Measurements from ENCODE around the gene UBE2R2.
"Not testable (repeated sequence)": the region's sequence is repeated elsewhere in the genome, so short reads cannot be mapped to it uniquely, and the experiment has no call there.

The UBE2R2 gene

GRCh38 chr9:33843312-33843961 lies 26.5 kb downstream of the UBE2R2 start:
- no peak for DNase-seq

DNA sequence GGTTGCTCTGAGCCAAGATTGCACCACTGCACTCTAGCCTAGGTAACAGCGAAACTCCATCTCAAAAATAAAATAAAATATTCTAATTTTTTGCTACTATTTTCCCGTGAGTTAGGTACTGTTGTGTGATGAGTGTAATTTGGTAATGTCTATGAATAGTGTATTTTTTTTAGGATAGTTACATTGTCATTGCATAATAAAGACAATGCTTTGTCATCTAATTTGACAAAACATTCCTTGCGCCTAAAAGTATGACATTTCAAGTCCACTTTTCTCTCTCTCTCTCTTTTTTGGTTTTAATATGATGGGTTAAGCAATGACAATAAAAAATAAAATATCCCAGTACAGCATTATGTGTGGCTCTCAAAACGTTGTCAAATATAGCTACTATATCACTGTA lies 29.3 kb downstream of the UBE2R2 start:
- no peak for DNase-seq

GRCh38 chr9:33847894-33848205 lies 30.9 kb downstream of the UBE2R2 start:
- DNase-seq: not testable (repeated sequence)

- DNase-seq: no peak
These were observed 33.3 kb downstream of the UBE2R2 start for GRCh38 chr9:33850267-33850629.

DNA sequence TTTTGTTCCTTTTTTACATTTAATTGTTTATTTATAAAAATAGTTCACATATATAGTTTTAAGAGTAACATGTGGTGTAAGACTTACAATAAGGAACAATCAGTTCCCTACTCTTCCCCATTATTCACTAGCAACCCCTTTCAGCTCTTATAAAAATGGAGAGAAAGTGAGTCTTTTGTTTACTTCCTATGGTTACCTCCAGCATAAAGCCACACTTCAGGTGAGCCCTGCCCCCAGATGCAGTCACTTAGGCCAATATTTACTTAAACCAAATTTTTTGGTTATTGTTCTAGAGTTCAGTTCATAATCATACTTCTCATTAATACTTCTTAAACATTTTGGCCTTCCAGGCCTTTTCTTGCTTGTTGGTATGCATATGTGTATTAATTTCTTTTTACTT lies 33.7 kb downstream of the UBE2R2 start:
- no peak for DNase-seq

GRCh38 chr9:33851301-33851700 lies 34.3 kb downstream of the UBE2R2 start:
- no peak for DNase-seq

- no peak for DNase-seq
These were observed 35.4 kb downstream of the UBE2R2 start for GRCh38 chr9:33852216-33852826.

DNA sequence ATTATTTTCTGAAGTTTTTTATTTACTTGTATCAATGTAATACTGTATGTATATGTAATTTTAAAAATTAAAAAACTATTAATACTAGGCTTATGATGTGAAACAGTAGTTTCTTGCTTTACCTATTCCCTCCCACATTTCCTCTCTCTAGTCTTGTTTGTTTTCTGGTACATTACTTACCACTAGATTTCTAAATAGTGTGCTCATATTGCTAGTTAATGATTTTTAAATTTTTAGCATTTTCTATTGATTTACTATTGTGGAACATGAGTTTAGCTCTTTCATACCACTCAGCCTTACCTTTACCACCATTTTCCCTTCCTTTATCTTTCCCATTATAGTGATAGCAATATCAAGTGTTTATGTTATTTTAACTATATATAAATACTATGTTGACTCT lies 39.3 kb downstream of the UBE2R2 start:
- no peak for DNase-seq

DNA sequence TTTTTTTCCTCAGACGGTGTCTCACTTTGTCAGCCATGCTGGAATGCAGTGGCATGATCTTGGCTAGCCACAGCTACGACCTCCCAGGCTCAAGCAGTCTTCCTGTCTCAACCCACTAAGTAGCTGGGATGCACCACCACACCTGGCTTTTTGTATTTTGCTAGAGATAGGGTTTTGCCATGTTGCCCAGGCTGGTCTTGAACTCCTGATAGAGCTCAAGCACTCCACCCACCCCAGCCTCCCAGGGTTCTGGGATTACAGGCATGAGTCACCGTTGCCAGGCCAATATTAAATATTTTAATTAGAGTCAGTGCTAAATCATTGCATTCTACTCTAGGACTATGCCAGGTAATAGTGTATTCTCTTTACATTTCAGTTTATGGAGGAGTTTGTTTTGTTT lies 41.5 kb downstream of the UBE2R2 start:
- no peak for DNase-seq

DNA sequence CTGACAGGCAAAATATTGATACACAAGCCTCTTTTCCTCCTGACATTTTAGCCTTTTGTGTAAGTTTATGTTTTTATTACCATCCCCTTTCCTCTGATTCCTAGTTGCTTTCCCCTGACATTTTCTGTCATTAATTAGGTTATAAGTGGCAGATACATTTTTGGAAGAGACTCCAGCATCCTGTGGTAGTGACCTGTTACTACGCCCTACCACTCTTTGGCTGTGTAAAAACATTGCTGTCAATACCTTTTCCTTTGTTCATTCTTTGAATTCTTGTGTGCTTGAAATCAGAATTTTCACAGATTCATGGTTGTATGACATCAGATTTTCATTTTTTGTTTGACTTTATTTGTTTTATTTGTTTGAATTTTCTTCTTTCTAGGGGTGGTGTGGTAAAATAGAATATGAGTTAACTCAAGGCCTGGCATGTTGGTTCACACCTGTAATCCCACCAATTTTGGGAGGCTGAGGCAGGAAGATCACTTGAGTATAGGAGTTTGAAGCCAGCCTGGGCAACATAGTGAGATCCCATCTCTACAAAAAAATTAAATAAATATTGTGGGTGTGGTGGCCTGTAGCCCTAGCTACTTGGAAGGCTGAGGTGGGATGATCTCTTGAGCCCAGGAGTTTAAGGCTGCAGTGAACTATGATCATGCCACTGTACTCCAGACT lies 43.4 kb downstream of the UBE2R2 start:
- DNase-seq: no peak

DNA sequence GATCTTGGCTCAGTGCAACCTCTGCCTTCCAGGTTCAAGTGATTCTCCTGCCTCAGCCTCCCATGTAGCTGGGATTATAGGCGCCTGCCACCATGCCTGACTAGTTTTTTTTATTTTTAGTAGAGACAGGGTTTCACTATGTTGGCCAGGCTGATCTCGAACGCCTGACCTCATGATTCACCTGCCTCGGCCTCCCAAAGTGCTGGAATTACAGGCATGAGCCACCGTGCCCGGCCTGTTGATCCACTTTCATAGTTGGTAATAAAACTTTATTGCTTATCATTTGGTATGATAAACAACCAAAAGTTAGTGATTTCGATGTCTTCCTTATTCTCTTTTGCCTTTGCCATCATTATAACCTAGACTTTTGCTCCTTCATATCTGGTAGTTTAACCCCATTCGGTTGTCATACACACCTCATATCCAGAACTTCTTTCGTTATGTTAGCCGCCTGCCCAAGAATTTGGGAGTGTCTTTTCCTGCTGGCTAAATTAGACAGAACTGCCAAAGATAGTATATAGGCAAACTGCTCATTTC lies 45.0 kb downstream of the UBE2R2 start:
- no peak for DNase-seq

DNA sequence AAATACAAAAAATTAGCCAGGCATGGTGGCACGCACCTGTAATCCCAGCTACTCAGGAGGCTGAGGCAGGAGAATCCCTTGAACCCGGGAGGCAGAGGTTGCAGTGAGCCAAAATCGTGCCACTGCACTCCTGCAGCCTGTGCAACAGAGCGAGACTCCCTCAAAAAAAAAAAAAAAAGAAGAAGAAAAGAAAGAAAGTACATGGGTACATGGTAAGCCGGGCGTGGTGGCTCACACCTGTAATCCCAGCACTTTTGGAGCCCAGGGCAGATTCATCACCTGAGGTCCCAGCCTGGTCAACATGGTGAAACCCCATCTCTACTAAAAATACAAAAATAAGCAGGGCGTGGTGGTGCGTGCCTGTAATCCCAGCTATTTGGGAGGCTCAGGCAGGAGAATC lies 46.1 kb downstream of the UBE2R2 start:
- DNase-seq: not testable (repeated sequence)

- DNase-seq: no peak
These were observed 50.9 kb downstream of the UBE2R2 start for GRCh38 chr9:33867747-33868439.

GRCh38 chr9:33868440-33868973 lies 51.5 kb downstream of the UBE2R2 start:
- peak; percentile 50 for DNase-seq

- not testable (repeated sequence) for DNase-seq
These were observed 52.3 kb downstream of the UBE2R2 start for GRCh38 chr9:33869243-33869642.

DNA sequence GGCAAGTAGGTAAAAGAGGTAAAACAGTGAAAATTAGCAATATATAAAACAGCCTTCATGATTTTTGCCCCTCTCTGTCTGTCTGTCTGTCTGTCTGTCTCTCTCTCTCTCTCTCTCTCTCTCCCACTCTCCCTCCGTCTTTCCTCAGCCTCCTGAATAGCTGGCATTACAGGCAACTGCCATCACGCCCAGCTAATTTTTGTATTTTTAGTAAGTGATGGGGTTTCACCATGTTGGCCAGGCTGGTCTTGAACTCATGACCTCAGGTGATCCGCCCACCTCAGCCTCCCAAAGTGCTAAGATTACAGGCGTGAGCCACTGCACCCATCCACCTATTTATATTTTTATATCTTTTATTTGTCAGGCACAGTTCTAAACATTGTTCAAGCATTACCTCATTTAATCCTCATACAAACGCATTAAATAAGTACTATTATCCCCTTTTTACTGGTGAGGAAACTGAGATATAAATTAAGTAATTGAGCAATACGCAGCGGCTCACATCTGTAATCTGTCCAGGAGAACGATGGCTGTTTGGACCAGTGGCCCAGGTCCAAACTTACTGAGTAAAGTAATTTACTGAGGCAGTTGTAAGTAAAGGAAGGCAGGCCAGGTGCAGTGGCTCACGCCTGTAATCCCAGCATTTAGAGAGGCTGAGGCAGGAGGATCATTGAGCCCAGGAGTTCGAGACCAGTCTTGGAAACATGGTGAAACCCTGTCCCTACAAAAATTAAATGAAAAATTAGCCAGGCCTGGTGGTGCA lies 60.9 kb downstream of the UBE2R2 start:
- DNase-seq: no peak

DNA sequence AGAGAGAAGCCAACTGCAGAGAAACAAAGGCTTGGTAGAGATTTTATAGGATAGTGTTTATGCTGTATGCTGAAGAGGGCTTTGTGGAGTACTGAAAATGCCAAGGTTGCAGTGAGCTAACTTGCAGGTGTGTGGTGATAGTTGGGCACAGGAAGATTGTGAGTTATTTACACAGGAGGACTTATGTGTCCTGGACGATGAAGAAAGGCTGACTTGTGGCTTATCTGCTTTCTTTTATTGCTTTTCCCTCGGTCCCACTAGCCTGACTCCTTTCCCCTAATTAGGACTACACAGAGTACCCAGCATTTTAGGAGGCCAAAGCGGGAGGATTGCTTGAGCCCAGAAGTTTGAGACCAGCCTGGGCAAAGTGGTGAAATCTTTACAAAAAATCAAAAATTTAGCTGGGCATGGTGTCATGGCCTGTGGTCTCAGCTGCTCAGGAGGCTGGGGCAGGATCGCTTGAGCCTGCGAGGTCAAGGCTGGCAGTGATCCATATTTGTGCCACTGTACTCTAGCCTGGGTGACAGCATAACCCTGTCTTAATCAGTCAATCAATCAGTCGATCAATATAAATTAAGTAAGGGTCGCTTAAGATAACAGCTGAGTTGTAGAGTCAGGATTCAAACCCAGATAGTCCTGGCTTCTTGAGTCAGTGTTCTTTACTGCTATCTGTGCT lies 61.9 kb downstream of the UBE2R2 start:
- DNase-seq: no peak

DNA sequence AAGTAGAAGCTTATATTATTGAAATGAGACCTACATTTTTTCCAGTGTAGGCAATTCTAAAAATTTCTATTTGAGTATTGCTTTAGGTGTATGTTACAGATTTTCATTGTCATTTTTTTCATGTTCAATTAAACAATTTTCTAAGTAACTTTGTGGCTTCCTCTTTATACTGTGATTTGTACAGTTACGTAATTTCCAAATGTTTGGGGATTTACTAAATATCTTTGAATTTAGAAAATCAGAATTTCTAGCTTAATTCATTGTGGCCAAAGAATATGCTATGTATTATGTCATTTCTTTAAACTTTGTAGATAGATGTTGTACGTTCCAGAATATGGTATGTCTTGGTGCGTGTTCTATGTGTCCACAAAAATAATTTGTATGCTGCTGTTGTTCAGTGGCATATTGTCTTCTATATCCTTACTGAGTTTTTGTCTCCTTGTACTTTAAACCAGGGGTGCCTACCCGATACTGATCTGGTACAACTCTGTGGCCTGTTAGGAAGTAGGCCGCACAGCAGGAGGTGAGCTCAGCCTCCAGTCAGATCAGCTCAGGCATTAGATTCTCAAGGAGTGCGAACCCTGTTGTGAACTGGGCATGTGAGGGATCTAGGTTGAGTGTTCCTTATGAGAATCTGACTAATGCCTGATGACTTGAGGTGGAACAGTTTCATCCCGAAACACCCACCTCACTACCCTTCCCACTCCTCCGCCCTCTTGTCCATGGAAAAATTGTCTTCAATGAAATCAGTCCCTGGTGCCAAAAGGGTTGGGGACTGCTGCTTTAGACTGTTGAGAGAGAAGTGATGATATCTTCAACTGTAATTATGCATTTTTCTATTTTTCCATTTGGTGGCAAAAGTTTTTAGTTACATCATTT lies 63.5 kb downstream of the UBE2R2 start:
- DNase-seq: no peak

DNA sequence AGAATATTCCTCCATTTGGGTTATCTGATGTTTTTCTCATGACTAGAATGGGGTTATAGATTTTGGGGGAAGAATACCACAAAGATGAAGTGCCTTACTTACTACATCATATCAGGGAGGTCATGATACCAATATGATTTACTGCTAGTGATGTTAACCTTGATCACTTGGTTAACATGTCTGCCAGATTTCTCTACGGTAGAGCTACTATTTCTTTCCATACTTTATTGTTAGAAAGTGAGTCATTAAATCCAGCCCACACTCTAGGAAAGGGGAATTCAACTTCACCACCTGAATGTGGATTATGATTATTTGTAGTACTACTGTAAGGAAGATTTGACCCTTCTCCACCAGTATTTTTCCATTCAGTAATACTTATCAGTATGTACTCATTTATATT lies 64.7 kb downstream of the UBE2R2 start:
- DNase-seq: no peak

DNA sequence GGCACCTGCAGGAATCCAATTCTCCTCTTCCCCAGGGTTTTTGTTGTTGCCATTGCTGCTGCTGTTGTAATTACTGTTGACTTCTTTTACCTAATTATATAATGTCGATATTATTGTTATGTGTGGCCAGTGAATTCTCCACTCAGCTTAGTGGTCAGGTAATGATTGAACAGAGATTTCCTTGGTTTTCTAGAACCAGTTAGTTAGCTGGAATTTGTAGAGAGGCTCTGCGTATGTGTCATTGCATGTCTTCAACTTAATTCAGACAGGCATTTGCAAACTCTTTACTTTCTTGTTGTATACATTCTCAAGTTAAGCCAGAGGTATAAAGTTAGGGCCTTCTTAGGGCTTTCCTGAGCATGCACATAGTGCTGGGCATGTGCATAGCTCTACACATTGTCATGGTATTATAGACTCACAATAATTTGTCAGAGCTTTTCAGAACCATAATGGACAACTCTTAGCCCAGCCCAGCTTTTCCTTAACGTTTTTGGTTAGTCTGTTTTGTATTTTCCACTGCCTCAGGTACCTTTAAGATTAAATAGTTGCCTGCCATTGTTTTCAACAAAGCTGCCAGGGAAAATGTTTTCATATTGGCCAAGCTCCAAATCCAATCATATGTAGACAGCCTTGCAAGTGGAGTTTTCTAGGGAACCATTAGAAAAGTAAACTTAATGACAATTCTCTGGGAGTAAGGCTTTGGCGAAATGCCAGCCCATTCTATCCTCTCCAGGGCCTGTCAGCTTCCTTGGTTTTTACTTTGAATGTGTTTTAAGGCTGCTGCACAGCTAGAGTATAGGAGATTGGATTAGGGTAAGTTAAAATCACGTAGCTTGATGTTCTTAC lies 68.1 kb downstream of the UBE2R2 start:
- DNase-seq: peak; percentile 20
